Thyroid gland (tissue), 4 donors: ENCODE results near the gene GDF15. TPM values are rescaled to one million over a fixed set of nuclear protein-coding genes. Genes with fewer than 3 reads are reported as not detected.
A peak's percentile ranks its signal among the peaks of the same experiment; 100 is the strongest.

Experiments
- DNase-seq, 2 donors: peaks; one replicate each; pipeline ENCODE4 v3.0.0-alpha.2; 2019
- H3K27ac ChIP-seq, 3 donors: fragments of 200-600 bp; sonication (generic); 1 replicate in 2 of 3; 2 replicates in 1 of 3; pipeline ENCODE4 v1.5.1; 2016 to 2019; ENCODE audit warnings: mild to moderate bottlenecking in 1 of 3, moderate library complexity in 1 of 3
- H3K27me3 ChIP-seq: fragments of 200-600 bp; sonication (generic); one replicate; pipeline ENCODE4 v1.5.1; 2019
- H3K36me3 ChIP-seq, 2 donors: fragments of 200-600 bp; sonication (generic); one replicate each; pipeline ENCODE4 v1.5.1; 2016 to 2019
- H3K4me1 ChIP-seq, 2 donors: fragments of 200-600 bp; sonication (generic); one replicate each; pipeline ENCODE4 v1.5.1; 2017 to 2019
- H3K4me3 ChIP-seq, 3 donors: fragments of 200-600 bp; sonication (generic); replicated peaks in 1 of 3; 1 replicate in 2 of 3; 2 replicates in 1 of 3; pipeline ENCODE4 v1.5.1; 2016; ENCODE audit warnings: mild to moderate bottlenecking in 1 of 3
- H3K9me3 ChIP-seq: fragments of 200-600 bp; sonication (generic); one replicate; pipeline ENCODE4 v1.5.1; 2017
- POLR2A ChIP-seq, 2 donors: fragments of 450-650 bp; IDR thresholded peaks; one replicate each; pipeline ENCODE4 v1.6.1; 2017; ENCODE audit warnings: antibody characterized with exemption in 2 of 2, mild to moderate bottlenecking in 2 of 2, moderate library complexity in 1 of 2
- WGBS, 2 donors: methylation state at CpG; one replicate each; pipeline ENCODE4 v1.1.5; 2017; 5-methylcytosine and 5-hydroxymethylcytosine counted together
- intact Hi-C: fragments of 100-400 bp; cut with DNase I; formaldehyde crosslinking; loops from one replicate; pipeline ENCODE4 v1.15.1; 2023
- total RNA-seq, 4 donors: library from RNA; depleted of rRNA; stranded (reverse); fragments of >200 nt; gene quantifications; one replicate each; pipeline ENCODE4 v1.2.3, GENCODE V29; 2016
- TF ChIP-seq, protein P1 (sequence below), 6 experiments: fragments of 200-600 bp in 3 of 6; fragments of 450-650 bp in 3 of 6; sonication (generic) in 3 of 6; IDR thresholded peaks; one replicate each; pipeline ENCODE4 v1.5.1; 2016 to 2019; ENCODE audit warnings: antibody characterized with exemption in 6 of 6, mild to moderate bottlenecking in 2 of 6, inconsistent platforms in 1 of 6, moderate library complexity in 1 of 6

The GDF15 gene
- total RNA-seq: 1 to 10 TPM in 3 of 4 donors, not detected in 1; 3.7 to 9.9 (median 5.1) TPM

- intact Hi-C loops: no loop called here
- DNase-seq: peak; percentile 55 to 76
- 60 to 68% methylated on average over 10 to 20 of the region's 33 CpGs for WGBS, 2 donors
- Histone ChIP-seq H3K36me3 (no peaks in the 10 kb centered on the region), H3K27ac (no peak within 1 kb of the TSS), H3K9me3 (no peaks in the 10 kb centered on the region), H3K27me3 (no peaks in the 10 kb centered on the region), H3K4me3 (peak within 1 kb of the TSS in 1 of 3 donors; percentile 5), H3K4me1 (peaks cover 7 to 21% of the 10 kb centered on the region in 2 donors)
- TF ChIP-seq, protein P1, sequence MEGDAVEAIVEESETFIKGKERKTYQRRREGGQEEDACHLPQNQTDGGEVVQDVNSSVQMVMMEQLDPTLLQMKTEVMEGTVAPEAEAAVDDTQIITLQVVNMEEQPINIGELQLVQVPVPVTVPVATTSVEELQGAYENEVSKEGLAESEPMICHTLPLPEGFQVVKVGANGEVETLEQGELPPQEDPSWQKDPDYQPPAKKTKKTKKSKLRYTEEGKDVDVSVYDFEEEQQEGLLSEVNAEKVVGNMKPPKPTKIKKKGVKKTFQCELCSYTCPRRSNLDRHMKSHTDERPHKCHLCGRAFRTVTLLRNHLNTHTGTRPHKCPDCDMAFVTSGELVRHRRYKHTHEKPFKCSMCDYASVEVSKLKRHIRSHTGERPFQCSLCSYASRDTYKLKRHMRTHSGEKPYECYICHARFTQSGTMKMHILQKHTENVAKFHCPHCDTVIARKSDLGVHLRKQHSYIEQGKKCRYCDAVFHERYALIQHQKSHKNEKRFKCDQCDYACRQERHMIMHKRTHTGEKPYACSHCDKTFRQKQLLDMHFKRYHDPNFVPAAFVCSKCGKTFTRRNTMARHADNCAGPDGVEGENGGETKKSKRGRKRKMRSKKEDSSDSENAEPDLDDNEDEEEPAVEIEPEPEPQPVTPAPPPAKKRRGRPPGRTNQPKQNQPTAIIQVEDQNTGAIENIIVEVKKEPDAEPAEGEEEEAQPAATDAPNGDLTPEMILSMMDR (IDR thresholded peaks at IDR 0.05): peak in 1 of 6 experiments; percentile 37
- TF ChIP-seq POLR2A (IDR thresholded peaks at IDR 0.05): peak in 1 of 2 donors; percentile 46
These were observed at the start of gene GDF15 for GRCh38 chr19:18385675-18386542. Gene GDF15 (plus strand): TSS chr19:18386158. CDS start chr19:18386190, 32 bp downstream.

DNA sequence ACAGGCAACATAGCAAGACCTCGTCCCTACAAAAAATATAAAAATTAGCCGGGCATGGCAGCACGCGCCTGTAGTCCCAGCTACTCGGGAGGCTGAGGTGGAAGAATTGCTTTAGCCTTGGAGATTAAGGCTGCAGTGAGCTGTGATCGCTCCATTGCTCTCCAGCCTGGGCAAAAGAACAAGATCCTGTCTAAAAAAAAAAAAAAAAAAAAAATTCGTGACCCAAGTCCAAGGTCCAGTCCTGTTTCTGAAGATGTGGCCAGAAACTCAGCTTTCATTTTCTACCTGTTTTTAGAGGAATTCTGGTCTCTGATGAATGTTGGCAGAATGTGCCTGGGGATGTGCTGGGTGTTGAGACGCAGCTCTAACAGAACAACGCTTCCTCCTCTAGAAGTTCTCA, 47.4 kb upstream of the GDF15 start:
- intact Hi-C loops: no loop called here

GRCh38 chr19:18339723-18340122, 46.2 kb upstream of the GDF15 start:
- 57 to 59% methylated on average over 5 to 6 of the region's 6 CpGs for WGBS, 2 donors
- H3K4me3 ChIP-seq: peak overlapping the region in 1 of 3 donors; percentile 97
- no peak for DNase-seq
- H3K4me1 ChIP-seq: peaks cover 4 to 12% of the 10 kb centered on the region in 2 donors
- no peaks in the 10 kb centered on the region for H3K9me3 ChIP-seq
- H3K36me3 ChIP-seq: no peaks in the 10 kb centered on the region
- peak overlapping the region in 1 of 3 donors; percentile 55 for H3K27ac ChIP-seq
- intact Hi-C loops: no loop called here
- no peaks in the 10 kb centered on the region for H3K27me3 ChIP-seq
- TF ChIP-seq POLR2A (IDR thresholded peaks at IDR 0.05): no peak
- TF ChIP-seq, protein P1 (IDR thresholded peaks at IDR 0.05): no peak

More for the DNA sequence above, 47.4 kb upstream of the GDF15 start:
- no peaks in the 10 kb centered on the region for H3K9me3 ChIP-seq
- H3K36me3 ChIP-seq: no peaks in the 10 kb centered on the region
- 45 to 58% methylated on average over 9 of the region's 9 CpGs for WGBS, 2 donors
- H3K4me3 ChIP-seq: no peak overlapping the region
- no peaks in the 10 kb centered on the region for H3K27me3 ChIP-seq
- H3K27ac ChIP-seq: no peak overlapping the region
- TF ChIP-seq POLR2A (IDR thresholded peaks at IDR 0.05): no peak
- TF ChIP-seq, protein P1 (IDR thresholded peaks at IDR 0.05): no peak
- DNase-seq: peak in 1 of 2 donors; percentile 26
- H3K4me1 ChIP-seq: peaks cover 4 to 20% of the 10 kb centered on the region in 2 donors

- Histone ChIP-seq H3K9me3 (no peaks in the 10 kb centered on the region), H3K27me3 (no peaks in the 10 kb centered on the region), H3K36me3 (no peaks in the 10 kb centered on the region), H3K27ac (peak within 1 kb of the TSS; percentile 49 to 68 (median 55)), H3K4me1 (peaks cover 4 to 12% of the 10 kb centered on the region in 2 donors), H3K4me3 (peak within 1 kb of the TSS; percentile 53 to 97 (median 75))
- TF ChIP-seq, protein P1 (IDR thresholded peaks at IDR 0.05): no peak
- peak in 1 of 2 donors; percentile 75 for TF ChIP-seq POLR2A (IDR thresholded peaks at IDR 0.05)
- intact Hi-C loops: no loop called here
- WGBS, 2 donors: 17 to 36% methylated on average over 9 to 20 of the region's 69 CpGs
- peak; percentile 64 to 71 for DNase-seq
These were observed 45.6 kb upstream of the GDF15 start, which contains the start of gene PGPEP1 for GRCh38 chr19:18340190-18340989. Gene PGPEP1 (plus strand): TSS chr19:18340598. CDS start chr19:18340682, 84 bp downstream.
